Measurements from ENCODE around the gene ATP1A4.

DNA sequence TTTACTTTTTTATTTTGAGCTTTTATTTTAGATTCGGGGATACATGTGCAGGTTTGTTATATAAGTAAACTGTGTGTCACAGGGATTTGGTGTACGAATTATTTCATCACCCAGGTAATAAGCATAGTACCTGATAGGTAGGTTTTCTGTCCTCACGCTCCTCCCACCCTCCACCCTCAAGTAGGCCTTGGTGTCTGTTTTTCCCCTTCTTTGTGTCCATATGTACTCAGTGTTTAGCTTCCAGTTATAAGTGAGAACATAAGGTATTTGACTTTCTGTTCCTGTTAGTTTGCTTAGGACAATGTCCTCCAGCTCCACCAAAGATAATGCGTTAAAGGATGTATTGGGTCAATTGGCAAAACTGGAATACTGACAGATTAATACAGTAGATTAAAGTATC is 5.8 kb downstream of the ATP1A4 start:
- TF ChIP-seq POLR2AphosphoS5 (IDR thresholded peaks at IDR 0.05; ENCODE audit: borderline replicate concordance, low read depth, low read length): no peak
- TF ChIP-seq EZH2 (IDR thresholded peaks at IDR 0.05): no peak
- TF ChIP-seq FOXP2 (optimal IDR thresholded peaks at IDR 0.05; ENCODE audit: control extremely low read depth, extremely low read length, insufficient read depth): no peak
